SW 1271 (cell line): ENCODE results near the gene RNF103.
"Not testable (repeated sequence)": the region's sequence is repeated elsewhere in the genome, so short reads cannot be mapped to it uniquely, and the experiment has no call there.

Experiments
- DNase-seq, 2 experiments: peaks; one replicate each; lab custom pipeline; 2025; lab: John Stamatoyannopoulos, UW

The RNF103 gene

GRCh38 chr2:86623043-86623493 is 597 bp downstream of the RNF103 start:
- peak; percentile 48 to 67 for DNase-seq

DNA sequence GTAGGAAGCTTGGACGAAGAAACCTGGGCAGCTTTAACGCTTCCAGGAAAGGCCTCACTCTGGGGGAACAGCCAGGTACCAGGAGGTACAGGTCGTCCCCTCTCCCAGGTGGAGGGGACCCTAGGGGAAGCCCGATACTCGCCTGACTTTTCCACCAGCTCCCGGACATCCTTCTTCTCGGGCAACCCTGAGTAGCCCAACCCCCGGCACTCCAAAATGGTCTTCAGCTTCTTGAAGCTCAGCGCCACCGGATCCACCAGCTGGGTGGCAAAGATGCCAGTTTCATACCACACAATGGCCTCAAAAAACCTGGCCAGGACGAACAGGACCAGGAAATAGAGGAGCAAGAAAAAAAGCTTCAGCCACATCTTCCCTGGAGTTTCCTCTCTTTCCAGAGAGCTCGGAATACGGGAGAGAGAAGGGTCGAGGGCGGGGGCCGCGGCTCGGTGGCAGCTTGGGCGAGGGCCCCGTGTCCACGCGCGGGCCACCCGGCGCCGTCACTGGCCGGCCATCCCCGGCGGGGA is 1.1 kb downstream of the RNF103 start:
- DNase-seq: peak; percentile 14 to 43

DNA sequence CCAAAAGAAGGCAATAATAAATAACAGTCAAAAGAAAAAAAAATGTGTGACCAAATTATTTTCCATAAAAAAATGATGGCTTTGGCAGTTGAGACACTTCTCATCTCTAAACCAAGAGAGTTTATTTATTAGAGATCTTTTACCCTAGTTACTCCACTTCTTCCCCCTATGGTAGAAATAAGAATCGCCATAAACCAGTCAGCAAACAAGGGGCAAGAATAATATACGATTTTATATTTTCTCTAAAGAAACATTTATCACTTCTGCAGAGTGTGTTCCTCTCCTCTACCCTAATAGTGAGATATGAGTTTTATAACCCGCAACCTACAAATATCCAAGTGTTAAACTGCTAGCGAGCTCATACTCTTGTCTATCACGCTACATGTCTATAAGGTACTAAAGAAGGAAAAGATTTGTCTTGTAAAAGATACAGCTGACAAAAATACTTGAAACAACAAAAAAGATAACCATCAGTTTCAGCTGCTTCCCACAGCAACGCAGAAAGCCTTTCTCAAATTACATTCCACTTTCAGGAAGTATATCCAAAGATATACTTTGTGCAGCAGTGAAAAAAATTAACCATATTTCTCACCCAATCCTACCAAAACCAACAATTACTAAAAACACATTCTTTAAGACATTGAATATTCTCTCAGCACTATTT is 2.3 kb downstream of the RNF103 start:
- DNase-seq: peak in 1 of 2 experiments; percentile 11

DNA sequence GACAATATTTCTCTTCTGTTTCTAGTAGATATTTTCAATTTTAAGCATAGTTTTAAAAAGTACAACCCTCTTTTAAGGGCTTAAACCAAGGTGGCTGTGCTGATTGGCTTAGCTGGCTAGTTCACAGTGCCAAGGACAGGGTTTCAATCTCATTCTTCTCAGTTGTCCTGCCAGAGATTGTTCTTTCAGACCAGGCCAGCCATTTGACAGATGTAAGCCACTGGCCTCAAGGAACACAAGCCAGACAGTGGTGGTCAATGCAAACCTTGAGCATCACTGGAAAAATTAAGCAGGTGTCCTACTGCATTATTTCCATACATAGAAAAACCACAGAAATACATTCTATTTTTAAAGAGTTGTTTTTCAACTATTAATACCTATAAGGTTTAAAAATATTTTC is 5.9 kb downstream of the RNF103 start:
- no peak for DNase-seq

DNA sequence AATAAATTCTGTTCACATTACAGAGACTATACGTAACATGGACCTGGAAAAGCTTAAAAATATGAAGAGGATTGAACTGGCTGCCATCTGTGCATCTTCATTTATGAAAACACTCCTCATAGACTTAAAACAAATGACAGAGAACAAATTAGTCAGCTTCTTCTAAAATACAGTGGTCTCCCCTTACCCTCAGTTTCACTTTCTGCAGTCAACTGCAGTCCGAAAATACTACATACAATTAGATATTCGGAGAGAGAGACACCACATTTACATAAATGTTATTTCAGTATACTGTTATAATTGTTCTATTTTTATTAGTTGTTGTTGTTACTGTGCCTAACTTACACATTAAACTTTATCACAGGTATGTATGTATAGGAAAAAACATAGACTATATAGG is 6.5 kb downstream of the RNF103 start:
- no peak for DNase-seq

- no peak for DNase-seq
Measured at GRCh38 chr2:86616502-86616901, 7.2 kb downstream of the RNF103 start.

DNA sequence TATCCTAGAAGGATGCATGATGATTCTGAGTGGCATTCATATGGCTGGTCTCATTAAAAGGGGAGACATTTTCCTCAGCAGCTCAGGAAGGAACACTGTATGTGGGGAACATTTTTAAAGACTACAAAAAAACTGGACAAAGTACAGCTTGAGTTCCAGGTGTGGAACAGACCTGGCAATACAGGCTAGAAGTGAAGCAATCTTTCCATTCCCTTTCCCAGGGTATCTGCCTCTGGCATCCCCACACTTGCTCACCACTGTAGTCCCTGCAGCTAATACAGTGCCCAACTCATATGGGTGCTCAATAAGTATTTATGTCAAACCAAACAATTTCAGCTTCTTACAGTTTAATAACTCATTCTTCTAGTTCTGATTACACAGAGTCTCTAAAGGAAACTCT is 8.1 kb downstream of the RNF103 start:
- no peak for DNase-seq

GRCh38 chr2:86613515-86613914 is 10.2 kb downstream of the RNF103 start:
- no peak for DNase-seq

GRCh38 chr2:86610871-86611270 is 12.8 kb downstream of the RNF103 start:
- no peak for DNase-seq

- DNase-seq: no peak
Measured at GRCh38 chr2:86608832-86609410, 14.7 kb downstream of the RNF103 start.

DNA sequence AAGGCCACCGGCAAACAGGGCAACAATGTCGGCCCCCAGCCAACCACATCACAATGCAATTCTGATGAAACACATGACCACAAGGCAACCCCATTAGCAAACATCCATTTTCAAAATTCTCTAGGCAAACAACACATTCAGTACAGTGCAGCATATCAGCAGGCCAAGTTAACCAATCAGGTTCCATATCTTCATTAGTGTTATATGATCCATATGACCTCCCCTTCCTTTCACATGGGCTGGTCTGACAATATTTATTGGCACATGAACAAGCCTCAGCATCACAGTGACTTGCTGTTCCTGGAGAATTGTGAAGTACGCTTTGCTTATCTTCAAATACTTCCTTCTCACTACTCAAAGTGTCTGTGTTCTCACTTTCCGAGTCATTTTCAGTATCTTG is 19.8 kb downstream of the RNF103 start:
- DNase-seq: no peak

GRCh38 chr2:86598966-86599365 is 24.7 kb downstream of the RNF103 start:
- DNase-seq: no peak

GRCh38 chr2:86596118-86596517 is 27.5 kb downstream of the RNF103 start:
- no peak for DNase-seq

DNA sequence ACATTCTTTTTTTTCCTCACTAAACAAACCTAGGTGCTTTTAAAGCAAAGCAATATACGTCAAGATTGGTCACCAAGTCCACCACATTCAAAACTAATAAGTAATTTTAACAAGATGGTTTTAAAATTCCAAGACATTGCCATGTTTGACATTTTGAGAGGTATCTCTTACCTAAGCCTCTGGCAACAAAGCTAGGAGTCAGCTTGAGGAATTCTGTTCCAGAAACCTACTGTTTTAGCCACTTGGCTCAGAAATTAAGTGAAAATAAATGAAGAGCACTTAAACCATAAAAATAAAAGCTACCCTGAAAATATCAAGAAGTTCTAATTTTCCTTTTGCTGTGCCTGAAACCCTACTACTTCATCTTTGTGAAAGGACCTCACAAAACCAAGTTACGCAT is 30.4 kb downstream of the RNF103 start:
- no peak for DNase-seq

DNA sequence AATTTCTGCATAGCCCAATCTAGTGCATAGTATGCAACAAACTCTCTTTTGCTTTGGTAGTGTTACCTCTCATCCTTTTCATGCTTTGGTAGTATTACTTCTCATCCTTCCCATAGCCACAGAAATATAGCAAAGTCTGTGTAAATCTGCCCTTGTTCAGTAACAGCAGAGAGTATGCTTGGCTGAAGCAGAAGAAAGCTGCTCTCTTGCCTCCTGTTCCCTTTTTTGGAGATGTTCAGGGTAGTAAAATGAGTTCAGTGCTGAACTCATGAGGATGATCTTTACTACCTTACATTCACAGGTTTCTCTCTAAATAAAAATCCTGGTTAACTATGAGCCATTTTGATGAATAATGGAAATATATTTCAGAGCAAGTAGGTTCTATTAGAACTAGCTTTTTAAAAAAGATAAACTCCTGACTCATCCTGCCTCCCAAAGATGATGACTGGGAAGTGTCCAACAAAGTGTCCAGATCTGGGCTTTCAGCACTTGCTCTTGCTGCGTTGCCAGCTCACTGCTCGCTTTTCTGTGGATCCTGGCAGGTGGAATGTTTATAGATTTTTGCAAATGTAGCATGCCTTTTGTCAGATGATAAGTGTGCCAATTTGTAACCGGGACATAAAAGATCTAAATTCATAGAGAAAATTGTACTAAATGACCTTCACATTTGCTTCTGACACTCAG is 31.0 kb downstream of the RNF103 start:
- no peak for DNase-seq

DNA sequence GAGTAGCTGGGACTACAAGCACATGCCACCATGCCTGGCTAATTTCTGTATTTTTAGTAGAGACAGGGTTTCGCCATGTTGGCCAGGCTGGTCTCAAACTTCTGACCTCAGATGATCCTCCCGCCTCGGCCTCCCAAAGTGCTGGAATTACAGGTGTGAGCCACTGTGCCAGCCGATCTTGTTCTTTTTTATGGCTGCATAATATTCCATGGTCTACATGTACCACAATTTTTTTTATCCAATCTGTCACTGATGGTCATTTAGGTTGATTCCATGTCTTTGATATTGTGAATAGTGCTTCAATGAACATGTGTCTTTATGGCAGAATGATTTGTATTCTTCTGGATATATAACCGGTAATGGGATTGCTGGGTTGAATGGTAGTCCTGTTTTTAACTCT is 34.0 kb downstream of the RNF103 start:
- not testable (repeated sequence) for DNase-seq

- DNase-seq: no peak
Measured at GRCh38 chr2:86584151-86584913, 39.3 kb downstream of the RNF103 start.

DNA sequence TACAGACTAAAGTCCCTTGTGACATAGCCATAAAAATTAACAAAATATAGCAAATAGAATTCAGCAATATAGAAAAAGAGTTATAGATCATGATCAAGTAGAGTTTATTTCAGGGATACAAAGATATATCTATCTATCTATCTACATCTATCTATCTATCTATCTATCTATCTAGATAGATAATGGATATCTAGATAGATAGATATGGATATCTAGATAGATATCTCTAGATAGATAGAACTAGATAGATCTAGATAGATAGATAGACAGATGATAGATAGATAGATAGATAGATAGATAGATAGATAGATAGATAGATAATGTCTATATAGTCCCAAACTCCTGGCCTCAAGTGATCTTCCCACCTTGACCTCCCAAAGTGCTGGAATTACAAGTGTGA is 43.1 kb downstream of the RNF103 start:
- no peak for DNase-seq

GRCh38 chr2:86577817-86578456 is 45.7 kb downstream of the RNF103 start:
- no peak for DNase-seq

DNA sequence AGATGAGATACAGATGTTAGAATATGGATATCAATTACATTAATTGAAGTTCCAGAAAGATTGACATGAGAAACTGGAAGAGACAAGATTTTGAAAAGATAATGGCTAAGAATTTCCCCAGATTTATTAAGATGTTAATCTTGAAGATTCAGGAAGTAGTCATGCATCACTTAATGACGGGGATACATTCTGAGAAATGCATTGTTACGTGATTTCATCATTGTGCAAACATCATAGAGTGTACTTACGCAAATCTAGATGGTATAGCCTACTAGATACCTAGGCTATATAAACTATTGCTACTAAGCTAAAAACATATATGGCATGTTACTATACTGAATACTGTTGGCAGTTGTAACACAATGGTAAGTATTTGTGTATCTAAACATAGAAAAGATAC is 53.6 kb downstream of the RNF103 start:
- DNase-seq: no peak

DNA sequence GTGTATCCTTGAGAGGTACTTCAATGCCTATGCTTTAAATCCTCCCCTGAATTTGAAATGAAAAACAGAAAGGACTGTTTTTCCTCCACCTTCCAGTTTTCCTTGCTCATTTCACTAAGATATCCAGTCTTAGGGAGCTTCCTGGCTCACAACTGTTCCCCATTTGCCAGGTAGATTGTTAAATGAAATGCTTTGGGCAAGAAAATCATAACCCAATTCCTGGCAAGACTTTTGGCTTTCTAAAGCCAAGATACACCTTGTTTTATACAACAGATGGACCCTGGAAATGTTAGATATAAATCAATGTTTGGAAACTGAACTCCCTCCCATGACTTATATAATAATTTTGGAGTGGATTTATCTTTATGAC is 56.9 kb downstream of the RNF103 start:
- no peak for DNase-seq
